ENCODE results near the gene ZIC5. TPM values are rescaled to one million over a fixed set of nuclear protein-coding genes. Genes with fewer than 3 reads are reported as not detected.

Gene ZIC5
- not detected in 2 replicates for total RNA-seq

GRCh38 chr13:99971576-99972189 lies at the start of gene ZIC5:
ZIC5 (minus strand) TSS chr13:99971767; CDS start chr13:99971603, 164 bp downstream.

GRCh38 chr13:99981735-99982035 lies 10.1 kb upstream of the ZIC5 start, which contains the start of gene ZIC2:
ZIC2 (plus strand) TSS chr13:99981784; CDS start chr13:99982065, 281 bp downstream.

Other genes starting within 250 kb of the ZIC5 start
- not detected in 2 replicates for gene ZIC2, start 10.0 kb upstream of the ZIC5 start, total RNA-seq
- gene PCCA, start 117.3 kb upstream of the ZIC5 start, total RNA-seq = 21.2 and 38.9 TPM in 2 replicates